GM12801 (cell line): Measurements from ENCODE around the gene NEURL2.

Experiments
- TF ChIP-seq, protein P1 (sequence below): IDR thresholded peaks from one replicate; pipeline ENCODE4 v1.5.1; 2011; ENCODE audit warnings: control low read depth; ENCODE audit not compliant: insufficient read length; ENCODE audit errors: extremely low read depth

NEURL2 gene

DNA sequence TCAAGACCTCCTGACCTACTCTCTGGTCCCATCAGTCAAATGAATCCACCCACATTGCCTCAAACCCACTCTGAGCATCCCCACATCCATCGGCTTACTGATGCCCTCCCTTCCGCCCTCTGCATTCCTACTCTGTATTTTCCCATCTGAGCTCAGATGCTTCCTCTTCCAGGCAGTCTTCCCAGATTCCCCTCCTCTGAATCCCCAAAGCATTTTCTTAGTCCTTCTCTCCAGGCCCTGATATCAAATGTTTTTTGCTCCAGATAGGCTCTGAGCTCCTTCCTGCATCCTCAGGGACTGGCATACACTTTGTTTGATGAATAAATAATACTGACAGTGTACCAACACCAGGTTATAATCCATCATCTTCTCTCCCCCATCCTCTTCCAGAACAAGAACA, 17.1 kb upstream of the NEURL2 start:
- TF ChIP-seq, protein P1, sequence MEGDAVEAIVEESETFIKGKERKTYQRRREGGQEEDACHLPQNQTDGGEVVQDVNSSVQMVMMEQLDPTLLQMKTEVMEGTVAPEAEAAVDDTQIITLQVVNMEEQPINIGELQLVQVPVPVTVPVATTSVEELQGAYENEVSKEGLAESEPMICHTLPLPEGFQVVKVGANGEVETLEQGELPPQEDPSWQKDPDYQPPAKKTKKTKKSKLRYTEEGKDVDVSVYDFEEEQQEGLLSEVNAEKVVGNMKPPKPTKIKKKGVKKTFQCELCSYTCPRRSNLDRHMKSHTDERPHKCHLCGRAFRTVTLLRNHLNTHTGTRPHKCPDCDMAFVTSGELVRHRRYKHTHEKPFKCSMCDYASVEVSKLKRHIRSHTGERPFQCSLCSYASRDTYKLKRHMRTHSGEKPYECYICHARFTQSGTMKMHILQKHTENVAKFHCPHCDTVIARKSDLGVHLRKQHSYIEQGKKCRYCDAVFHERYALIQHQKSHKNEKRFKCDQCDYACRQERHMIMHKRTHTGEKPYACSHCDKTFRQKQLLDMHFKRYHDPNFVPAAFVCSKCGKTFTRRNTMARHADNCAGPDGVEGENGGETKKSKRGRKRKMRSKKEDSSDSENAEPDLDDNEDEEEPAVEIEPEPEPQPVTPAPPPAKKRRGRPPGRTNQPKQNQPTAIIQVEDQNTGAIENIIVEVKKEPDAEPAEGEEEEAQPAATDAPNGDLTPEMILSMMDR, result no peak

DNA sequence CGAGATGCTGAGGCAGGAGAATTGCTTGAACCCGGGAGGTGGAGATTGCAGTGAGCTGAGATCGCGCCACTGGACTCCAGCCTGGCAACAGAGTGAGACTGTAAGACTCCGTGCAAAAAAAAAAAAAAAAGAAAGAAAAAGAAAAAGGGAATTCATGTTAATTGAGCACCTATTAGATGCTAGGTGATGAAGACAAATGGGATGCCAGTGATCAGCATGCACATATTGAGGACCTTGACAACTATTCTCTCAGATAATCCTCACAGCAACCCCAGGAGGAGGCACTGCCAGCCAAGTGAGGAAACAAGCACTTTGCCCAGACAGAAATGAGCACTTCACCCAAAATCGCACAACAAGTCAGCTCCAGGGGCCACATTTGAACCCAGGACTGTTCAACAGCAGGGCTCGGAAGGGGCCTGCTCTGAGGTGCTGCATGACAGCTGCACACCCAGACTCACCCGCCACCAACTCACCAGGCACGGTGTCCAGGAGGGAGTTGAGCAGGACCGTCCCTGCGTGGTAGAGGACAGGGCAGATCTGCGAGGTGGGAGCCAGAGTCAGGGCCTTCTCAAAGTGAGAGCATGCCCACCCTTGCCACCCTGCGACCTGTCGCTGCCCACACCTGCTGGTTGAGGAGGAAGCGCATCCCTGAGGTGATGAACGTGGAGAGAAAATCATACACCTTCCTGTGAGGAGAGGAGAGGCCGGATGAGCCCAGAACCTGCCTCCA, 16.4 kb upstream of the NEURL2 start:
- TF ChIP-seq, protein P1, result no peak

DNA sequence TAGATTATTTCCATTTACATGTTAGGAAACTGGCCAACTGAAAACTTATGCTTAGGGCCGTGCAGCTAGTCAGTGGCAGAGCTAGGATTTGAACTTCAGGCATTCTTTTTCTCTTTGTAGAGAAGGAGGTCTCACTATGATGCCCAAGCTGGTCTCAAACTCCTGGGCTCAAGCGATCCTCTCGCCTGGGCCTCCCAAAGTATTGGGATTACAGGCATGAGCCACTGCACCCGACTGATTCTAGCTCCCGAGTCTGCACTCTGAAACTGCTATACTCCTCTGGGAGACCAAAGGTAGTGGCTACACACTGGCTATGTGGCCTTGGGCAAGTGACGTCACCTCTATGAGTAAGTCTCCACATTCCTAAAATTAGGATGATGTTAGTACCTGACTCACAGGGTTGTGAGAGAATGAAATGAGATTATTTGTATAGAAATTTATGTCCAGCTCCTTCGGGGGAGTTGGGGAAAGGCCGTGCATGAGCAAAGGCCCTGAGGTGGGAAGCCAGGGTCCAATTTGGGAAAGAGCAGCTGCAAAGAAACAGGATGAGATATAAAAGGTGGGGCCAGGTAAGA, 14.6 kb upstream of the NEURL2 start:
- TF ChIP-seq, protein P1, result no peak

DNA sequence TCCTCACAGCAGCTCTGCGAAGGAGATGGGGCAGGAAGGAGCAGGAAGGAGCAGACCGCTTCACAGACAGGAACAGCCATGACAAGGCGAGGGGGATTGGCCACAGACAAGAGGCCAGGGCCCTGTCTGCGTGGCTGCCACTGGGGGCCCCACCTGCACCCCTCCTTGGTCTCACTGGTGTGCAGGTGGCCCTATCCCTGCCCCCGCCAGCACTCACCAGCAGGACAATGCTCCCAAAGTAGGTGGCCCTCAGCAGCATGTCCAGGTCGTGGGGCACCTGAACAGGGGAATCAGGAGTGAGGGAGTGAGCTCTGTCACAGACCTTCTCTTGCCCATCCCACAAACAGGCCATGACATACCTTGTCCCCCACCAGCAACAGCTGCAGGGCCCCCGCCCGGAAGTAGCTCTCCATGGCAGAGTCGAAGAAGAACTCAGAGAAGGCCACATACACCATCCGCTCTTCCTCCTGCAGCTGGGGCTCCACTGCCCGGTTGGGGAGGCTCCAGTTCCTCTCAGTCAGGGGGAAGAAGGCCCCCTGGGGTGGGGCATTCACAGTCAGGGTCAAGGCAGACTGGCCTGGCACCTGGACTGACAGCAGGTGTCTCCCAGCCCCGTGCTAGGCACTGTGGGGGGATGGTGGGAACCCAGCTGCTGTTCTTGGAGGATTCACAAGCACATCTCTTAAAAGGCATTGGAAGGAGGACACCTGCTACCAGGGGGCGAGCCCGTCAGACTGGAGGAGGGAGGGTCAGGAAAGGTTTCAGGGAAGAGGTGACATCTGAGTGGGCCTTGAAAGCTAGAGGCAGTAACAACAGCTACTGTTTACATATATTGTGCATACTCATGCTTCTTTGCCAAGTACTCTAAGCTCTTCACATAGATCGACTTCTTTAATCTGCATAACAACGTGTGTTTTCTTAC, 13.8 kb upstream of the NEURL2 start:
- TF ChIP-seq, protein P1, result no peak

DNA sequence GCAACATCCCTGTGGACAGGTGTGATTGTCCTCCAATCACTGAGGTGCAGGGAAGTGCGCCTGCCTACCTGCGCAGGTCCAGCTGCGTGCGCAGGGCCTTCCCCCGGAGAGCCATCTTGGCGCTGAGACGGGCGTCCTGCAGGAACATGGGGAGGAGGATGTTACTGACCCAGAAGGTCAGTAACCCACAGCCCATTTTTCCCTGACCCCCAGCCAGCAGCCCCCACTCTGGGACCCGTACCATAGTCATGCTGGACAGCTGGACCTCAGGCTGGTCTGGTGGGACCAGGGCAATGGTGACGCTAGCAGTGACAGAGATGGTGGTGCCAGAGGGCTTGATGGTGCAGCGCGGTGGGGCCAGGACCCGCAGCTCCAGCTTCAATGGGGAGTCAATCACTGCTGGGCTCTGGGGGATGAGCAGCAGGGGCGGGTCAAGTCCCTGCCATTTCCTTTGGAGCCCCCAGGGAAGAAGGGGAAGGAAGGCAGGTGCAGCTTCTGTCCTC, 11.2 kb upstream of the NEURL2 start:
- TF ChIP-seq, protein P1, result no peak

DNA sequence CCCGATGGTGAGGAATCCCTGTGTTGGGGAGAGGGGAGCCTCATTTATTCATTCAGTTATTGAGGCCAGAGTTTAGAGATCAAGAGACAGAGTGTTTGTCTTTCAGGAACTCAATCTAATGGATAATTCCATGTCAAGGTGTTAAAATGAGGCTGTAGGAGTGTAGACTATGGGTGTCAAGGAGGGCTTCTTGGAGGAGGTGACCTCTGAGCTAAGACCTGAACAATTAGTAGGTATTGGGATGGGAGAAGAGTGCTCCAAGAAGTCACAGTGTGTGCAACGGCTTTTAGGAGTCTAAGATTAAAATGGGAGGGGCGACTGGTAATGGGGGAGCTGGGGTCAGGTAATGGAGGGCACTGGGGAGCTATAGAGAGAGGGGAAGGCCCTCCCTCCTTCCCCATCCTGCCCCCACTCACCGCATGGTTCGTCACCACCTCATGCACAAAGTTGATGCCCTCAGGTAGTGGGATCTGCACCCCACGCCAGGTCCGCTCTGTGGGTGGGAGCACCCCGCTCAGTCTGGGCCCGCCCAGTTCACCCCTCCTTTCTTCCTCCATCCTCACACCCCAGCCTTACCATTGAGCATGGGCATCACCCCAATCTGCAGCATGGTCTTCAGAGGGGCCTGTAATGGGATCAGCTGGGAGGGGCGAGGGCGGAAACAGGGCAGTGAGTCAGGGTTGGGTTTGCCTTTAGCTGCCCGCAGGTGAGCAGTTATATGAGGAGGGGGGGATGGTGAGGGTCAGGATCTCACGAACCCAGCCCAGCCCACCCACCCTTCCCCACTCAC, 8.2 kb upstream of the NEURL2 start:
- TF ChIP-seq, protein P1, result no peak
